Epithelial cell of alveolus of lung (primary cell): ENCODE data around the gene SLK. TPM values are rescaled to one million over a fixed set of nuclear protein-coding genes. Genes with fewer than 3 reads are reported as not detected.

Source experiments
- total RNA-seq: library from RNA; depleted of rRNA; stranded (reverse); fragments of >200 nt; gene quantifications from 2 replicates; pipeline ENCODE4 v1.2.1, GENCODE V29; 2015

SLK gene
- total RNA-seq = 19.7 and 31.0 TPM in 2 replicates

DNA sequence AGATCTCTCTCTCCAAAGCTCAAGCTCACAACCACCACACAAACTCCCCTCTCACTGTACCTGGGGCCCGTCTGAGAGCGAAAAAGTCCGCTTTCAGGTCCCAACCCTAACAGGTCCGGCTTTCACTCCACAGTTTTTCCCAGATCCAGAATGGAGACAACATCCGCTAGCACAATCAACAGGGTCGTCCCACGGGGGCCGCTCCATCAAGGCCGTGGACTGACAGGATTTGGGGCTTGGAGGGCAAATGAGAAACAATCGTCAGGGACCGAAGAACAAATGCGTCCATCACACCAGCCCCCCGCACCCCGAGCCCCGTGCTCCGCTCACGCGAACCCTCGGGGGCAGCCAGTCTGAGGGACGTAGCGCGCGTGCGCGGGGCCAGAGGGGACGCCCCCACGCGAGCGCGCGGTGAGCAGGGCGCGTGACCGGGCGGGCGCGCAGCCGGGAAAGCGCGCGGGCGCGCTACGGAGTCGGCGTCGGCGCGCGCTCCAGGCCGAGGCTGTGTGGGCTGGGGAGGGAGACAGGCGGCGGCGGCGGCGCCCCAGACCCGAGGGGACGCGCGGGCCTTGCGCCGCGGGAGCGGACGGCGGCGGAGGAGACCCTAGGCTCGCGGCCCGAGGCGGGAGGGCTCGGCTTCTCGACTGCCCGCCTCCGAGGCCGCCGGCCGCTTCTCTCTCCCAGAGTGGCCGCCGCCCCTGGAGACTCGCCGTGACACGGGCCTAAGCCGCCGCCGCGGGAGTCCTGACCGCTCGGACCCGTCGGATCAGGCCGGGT lies at the start of gene SLK:
Gene SLK, plus strand, starts transcription at position 470 of the 777 bp plus-strand sequence. CDS start 606 bp downstream, outside the sequence.

DNA sequence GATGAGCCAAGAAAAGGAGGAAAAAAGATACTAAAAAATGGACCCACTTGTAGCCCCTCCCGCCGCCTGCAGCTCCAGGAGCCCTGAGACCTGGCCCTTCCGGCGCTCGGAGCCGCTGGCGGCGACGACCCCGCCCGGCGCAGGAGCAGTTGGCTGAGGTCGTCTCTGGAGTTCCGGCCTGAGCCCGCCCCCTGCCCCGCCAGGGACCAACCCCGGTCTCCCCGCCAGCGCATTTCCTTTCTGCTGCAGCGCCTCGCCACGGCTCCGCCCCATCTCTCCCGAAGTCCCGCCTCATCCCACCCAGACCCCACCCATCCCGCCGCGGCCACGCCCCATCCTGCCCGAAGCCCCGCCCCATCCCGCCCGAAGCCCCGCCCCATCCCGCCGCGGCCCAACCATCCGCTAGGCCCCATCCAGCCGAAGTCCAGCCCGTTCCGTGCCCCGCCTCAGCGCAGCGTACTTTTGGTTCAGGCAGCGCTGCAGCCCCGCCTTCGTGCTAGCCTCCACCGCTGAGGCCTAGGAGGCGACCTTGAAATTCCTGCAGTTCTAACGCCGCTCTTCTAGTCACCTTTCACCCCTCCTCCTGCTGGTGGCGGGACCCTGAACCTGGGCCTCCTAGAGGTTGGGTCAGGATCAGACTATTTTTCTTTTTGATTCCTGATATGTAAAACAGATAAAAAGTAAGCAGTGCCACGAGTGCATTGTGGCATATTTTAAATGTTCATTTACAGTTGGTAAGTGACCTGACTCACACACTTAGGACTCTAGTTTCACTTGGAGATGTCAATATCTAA lies 48.7 kb upstream of the SLK start, which contains the start of gene STN1:
Gene STN1, minus strand, starts transcription at position 132 of the 794 bp plus-strand sequence. CDS start 590 bp downstream, outside the sequence.

Other genes with a start within 250 kb of the SLK start
- 25.7 and 31.2 TPM in 2 replicates for gene SH3PXD2A, start 111.6 kb upstream of the SLK start, total RNA-seq
- gene STN1, start 49.0 kb upstream of the SLK start, total RNA-seq = 27.7 and 29.6 TPM in 2 replicates
- 1.0 and 7.5 TPM in 2 replicates for gene COL17A1, start 118.7 kb downstream of the SLK start, total RNA-seq
- 7.4 and 8.9 TPM in 2 replicates for gene SFR1, start 155.0 kb downstream of the SLK start, total RNA-seq